OCI-LY1 (cell line): ENCODE data around the gene COX7C.

Experiments
- EZH2 ChIP-seq: fragments of 200-600 bp; sonication (generic), shearing (Covaris generic); IDR thresholded peaks from 2 replicates; pipeline ENCODE4 v1.8.0; 2017; ENCODE audit warnings: borderline replicate concordance, mixed run types, mild to moderate bottlenecking, antibody characterized with exemption, low read length, moderate library complexity, mixed read lengths
- TF ChIP-seq, protein P1 (sequence below): fragments of 200-600 bp; sonication (generic), shearing (Covaris generic); IDR thresholded peaks from 2 replicates; pipeline ENCODE4 v1.5.1; 2017; ENCODE audit warnings: mild to moderate bottlenecking, antibody characterized with exemption, low read length, moderate library complexity, mixed read lengths

DNA sequence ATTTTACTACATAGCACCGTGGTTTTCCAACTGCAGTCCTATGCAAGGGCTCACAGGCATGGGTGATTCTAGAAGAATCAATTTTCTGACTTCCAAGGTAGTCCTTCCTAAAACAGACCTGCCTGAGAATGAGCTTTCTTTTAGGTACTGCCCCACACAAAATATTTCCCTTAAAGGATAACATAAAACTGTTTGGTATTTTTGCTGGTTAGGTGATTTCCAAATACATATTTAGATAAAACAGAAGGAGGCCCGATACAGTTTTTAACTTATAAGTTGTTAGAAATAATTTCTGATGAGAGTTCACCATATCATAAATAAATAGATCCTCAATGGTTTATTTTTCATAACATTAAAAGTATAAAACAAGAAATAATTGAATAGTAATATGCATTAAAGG is 46.4 kb downstream of the COX7C start:
- TF ChIP-seq, protein P1, sequence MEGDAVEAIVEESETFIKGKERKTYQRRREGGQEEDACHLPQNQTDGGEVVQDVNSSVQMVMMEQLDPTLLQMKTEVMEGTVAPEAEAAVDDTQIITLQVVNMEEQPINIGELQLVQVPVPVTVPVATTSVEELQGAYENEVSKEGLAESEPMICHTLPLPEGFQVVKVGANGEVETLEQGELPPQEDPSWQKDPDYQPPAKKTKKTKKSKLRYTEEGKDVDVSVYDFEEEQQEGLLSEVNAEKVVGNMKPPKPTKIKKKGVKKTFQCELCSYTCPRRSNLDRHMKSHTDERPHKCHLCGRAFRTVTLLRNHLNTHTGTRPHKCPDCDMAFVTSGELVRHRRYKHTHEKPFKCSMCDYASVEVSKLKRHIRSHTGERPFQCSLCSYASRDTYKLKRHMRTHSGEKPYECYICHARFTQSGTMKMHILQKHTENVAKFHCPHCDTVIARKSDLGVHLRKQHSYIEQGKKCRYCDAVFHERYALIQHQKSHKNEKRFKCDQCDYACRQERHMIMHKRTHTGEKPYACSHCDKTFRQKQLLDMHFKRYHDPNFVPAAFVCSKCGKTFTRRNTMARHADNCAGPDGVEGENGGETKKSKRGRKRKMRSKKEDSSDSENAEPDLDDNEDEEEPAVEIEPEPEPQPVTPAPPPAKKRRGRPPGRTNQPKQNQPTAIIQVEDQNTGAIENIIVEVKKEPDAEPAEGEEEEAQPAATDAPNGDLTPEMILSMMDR: no peak
- no peak for TF ChIP-seq EZH2
